ENCODE results near the gene E4F1. TPM values are rescaled to one million over a fixed set of nuclear protein-coding genes. Genes with fewer than 3 reads are reported as not detected.
A peak's percentile ranks its signal among the peaks of the same experiment; 100 is the strongest.

E4F1 gene
- total and polyA plus RNA-seq, 2 of the 13 experiments (the other 11 are each of a cell fraction or from before 2014, with no cell fraction given), result 13.8 to 19.5 TPM

- TF ChIP-seq, protein P1, sequence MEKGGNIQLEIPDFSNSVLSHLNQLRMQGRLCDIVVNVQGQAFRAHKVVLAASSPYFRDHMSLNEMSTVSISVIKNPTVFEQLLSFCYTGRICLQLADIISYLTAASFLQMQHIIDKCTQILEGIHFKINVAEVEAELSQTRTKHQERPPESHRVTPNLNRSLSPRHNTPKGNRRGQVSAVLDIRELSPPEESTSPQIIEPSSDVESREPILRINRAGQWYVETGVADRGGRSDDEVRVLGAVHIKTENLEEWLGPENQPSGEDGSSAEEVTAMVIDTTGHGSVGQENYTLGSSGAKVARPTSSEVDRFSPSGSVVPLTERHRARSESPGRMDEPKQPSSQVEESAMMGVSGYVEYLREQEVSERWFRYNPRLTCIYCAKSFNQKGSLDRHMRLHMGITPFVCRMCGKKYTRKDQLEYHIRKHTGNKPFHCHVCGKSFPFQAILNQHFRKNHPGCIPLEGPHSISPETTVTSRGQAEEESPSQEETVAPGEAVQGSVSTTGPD (CRISPR knock-in tag; IDR thresholded peaks at IDR 0.05), result no peak
- TF ChIP-seq DBP (CRISPR knock-in tag; IDR thresholded peaks at IDR 0.05; ENCODE audit: not compliant biosample characterization), result no peak
- no peak for TF ChIP-seq TEF (CRISPR knock-in tag; IDR thresholded peaks at IDR 0.05)
- TF ChIP-seq REPIN1 (CRISPR knock-in tag; IDR thresholded peaks at IDR 0.05; ENCODE audit: borderline replicate concordance, low read depth), result 0 out of 2 replicates have a peak, but pooled peaks have one; percentile 37
- TF ChIP-seq, protein P2, sequence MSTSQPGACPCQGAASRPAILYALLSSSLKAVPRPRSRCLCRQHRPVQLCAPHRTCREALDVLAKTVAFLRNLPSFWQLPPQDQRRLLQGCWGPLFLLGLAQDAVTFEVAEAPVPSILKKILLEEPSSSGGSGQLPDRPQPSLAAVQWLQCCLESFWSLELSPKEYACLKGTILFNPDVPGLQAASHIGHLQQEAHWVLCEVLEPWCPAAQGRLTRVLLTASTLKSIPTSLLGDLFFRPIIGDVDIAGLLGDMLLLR (CRISPR knock-in tag; IDR thresholded peaks at IDR 0.05), result peak; percentile 80; the same call in 1 of the 2 replicates
- TF ChIP-seq, protein P3, sequence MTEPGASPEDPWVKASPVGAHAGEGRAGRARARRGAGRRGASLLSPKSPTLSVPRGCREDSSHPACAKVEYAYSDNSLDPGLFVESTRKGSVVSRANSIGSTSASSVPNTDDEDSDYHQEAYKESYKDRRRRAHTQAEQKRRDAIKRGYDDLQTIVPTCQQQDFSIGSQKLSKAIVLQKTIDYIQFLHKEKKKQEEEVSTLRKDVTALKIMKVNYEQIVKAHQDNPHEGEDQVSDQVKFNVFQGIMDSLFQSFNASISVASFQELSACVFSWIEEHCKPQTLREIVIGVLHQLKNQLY (CRISPR knock-in tag; IDR thresholded peaks at IDR 0.05), result peak; percentile 76
- TF ChIP-seq YY1 (IDR thresholded peaks at IDR 0.05; ENCODE audit: insufficient read depth, insufficient replicate concordance, low read depth, low read length), result peak; percentile 84
- 0 out of 2 replicates have a peak, but pooled peaks have one; percentile 30 for TF ChIP-seq MIXL1 (CRISPR knock-in tag; IDR thresholded peaks at IDR 0.05)
- TF ChIP-seq NFE2L2 (IDR thresholded peaks at IDR 0.05; ENCODE audit: low read length), result no peak
- TF ChIP-seq TFDP2 (CRISPR knock-in tag; IDR thresholded peaks at IDR 0.05), result peak; percentile 9; the same call in 1 of the 2 replicates
- peak; percentile 79 for TF ChIP-seq TAF15 (IDR thresholded peaks at IDR 0.05; ENCODE audit: low read depth, low read length, poor library complexity, severe bottlenecking)
- 0 out of 2 replicates have a peak, but pooled peaks have one; percentile 64 for TF ChIP-seq TSC22D2 (CRISPR knock-in tag; IDR thresholded peaks at IDR 0.05; ENCODE audit: borderline replicate concordance)
- TF ChIP-seq TFE3 (CRISPR knock-in tag; IDR thresholded peaks at IDR 0.05), result peak; percentile 42; the same call in 1 of the 2 replicates
- peak; percentile 96 for TF ChIP-seq NCOA1 (CRISPR knock-in tag; IDR thresholded peaks at IDR 0.05)
- TF ChIP-seq PHF21A (CRISPR knock-in tag; IDR thresholded peaks at IDR 0.05), result peak; percentile 63; the same call in 1 of the 2 replicates
- TF ChIP-seq SPEN (CRISPR knock-in tag; IDR thresholded peaks at IDR 0.05; ENCODE audit: low read depth), result peak; percentile 83; the same call in 1 of the 2 replicates
- no peak for TF ChIP-seq PRMT3 (CRISPR knock-in tag; IDR thresholded peaks at IDR 0.05; ENCODE audit: borderline replicate concordance, low read depth)
- TF ChIP-seq, protein P4, sequence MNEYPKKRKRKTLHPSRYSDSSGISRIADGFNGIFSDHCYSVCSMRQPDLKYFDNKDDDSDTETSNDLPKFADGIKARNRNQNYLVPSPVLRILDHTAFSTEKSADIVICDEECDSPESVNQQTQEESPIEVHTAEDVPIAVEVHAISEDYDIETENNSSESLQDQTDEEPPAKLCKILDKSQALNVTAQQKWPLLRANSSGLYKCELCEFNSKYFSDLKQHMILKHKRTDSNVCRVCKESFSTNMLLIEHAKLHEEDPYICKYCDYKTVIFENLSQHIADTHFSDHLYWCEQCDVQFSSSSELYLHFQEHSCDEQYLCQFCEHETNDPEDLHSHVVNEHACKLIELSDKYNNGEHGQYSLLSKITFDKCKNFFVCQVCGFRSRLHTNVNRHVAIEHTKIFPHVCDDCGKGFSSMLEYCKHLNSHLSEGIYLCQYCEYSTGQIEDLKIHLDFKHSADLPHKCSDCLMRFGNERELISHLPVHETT (CRISPR knock-in tag; conservative IDR thresholded peaks at IDR 0.05), result peak; percentile 73; the same call in 1 of the 2 replicates
- peak; percentile 72 for TF ChIP-seq POLR2AphosphoS5 (IDR thresholded peaks at IDR 0.05; ENCODE audit: low read depth, low read length)
- TF ChIP-seq ZFP1 (CRISPR knock-in tag; IDR thresholded peaks at IDR 0.05), result peak; percentile 54; the same call in 1 of the 2 replicates
Measured at GRCh38 chr16:2205104-2205966, 18.1 kb upstream of the E4F1 start, which contains the start of gene MLST8 (continued).
